Hippocampal formation (tissue), 2 donors: ENCODE measurements around the gene CHAD.
A peak's percentile ranks its signal among the peaks of the same experiment; 100 is the strongest.
"Not testable (repeated sequence)": the region's sequence is repeated elsewhere in the genome, so short reads cannot be mapped to it uniquely, and the experiment has no call there.

ENCODE experiments used
- DNase-seq, 2 donors: peaks; one replicate each; lab custom pipeline; 2025; lab: John Stamatoyannopoulos, UW

Gene CHAD

GRCh38 chr17:50493744-50494143 is 25.1 kb upstream of the CHAD start:
- DNase-seq, result no peak

GRCh38 chr17:50492214-50492613 is 23.5 kb upstream of the CHAD start:
- no peak for DNase-seq

- no peak for DNase-seq
These were observed 22.8 kb upstream of the CHAD start for GRCh38 chr17:50491505-50491904.

- DNase-seq, result no peak
These were observed 20.2 kb upstream of the CHAD start for GRCh38 chr17:50488880-50489279.

- no peak for DNase-seq
These were observed 18.8 kb upstream of the CHAD start for GRCh38 chr17:50487213-50488096.

- no peak for DNase-seq
These were observed 15.9 kb upstream of the CHAD start for GRCh38 chr17:50484386-50485155.

GRCh38 chr17:50483266-50483665 is 14.6 kb upstream of the CHAD start:
- no peak for DNase-seq

- peak; percentile 84 to 89 for DNase-seq
These were observed 13.8 kb upstream of the CHAD start for GRCh38 chr17:50482516-50482915.

- DNase-seq, result no peak
These were observed 13.4 kb upstream of the CHAD start for GRCh38 chr17:50482110-50482509.

- DNase-seq, result no peak
These were observed 13.0 kb upstream of the CHAD start for GRCh38 chr17:50481648-50482047.

GRCh38 chr17:50480854-50481490 is 12.3 kb upstream of the CHAD start:
- DNase-seq, result no peak

- DNase-seq, result no peak
These were observed 11.6 kb upstream of the CHAD start for GRCh38 chr17:50480142-50480764.

GRCh38 chr17:50479522-50480141 is 11.0 kb upstream of the CHAD start:
- no peak for DNase-seq

GRCh38 chr17:50478391-50479381 is 10.0 kb upstream of the CHAD start, which contains the start of gene RSAD1:
TSS of gene RSAD1 (plus strand) at chr17:50478860. CDS start at chr17:50478885, 25 bp downstream.
- DNase-seq, result peak; percentile 72 to 77

GRCh38 chr17:50477976-50478375 is 9.3 kb upstream of the CHAD start:
- no peak for DNase-seq

- DNase-seq, result no peak
These were observed 8.1 kb upstream of the CHAD start for GRCh38 chr17:50476545-50477315.

GRCh38 chr17:50475775-50476544 is 7.3 kb upstream of the CHAD start:
- not testable (repeated sequence) for DNase-seq

- DNase-seq, result no peak
These were observed 6.7 kb upstream of the CHAD start for GRCh38 chr17:50475362-50475761.

GRCh38 chr17:50474523-50474922 is 5.8 kb upstream of the CHAD start:
- no peak for DNase-seq
